Stimulated activated CD4-positive, alpha-beta T cell treated with anti-CD3 and anti-CD28 coated beads, Interleukin-2, amount 100 ng/mL, for 4 hours (primary cell): ENCODE measurements around the gene PPM1G.

ENCODE experiments used
- DNase-seq: peaks from one replicate; pipeline ENCODE4 v3.0.0-alpha.2; 2020; ENCODE audit warnings: low read depth

Gene PPM1G

DNA sequence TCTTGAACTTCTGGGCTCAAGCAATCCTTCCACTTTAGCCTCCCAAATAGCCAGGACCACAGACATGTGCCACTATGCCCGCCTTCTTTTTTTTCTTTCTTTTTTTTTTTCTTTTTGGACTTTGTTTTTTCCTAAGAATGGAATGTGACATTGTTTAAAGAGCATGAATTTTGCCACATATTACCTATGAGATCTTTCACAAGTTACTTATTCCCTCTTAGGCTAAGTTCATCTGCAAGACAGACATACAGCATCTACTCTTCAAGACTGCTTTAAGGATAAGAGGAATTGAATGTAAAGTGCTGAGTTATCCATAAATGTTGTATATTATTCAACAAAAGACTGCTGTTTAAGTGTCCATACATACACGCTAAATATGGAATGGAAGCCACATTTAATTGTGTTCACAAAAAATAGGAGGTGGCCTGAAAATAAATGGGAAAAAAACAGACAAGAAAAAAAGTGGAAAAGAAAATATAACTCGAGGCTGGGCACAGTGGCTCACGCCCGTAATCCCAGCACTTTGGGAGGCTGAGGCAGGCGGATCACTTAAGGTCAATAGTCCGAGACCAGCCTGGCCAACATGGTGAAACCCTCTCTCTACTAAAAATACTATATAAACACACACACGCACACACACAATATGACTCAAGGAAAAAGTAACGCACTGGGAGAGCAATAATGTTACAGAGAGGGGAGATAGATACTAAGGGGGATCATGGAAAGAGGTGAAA lies 3.2 kb upstream of the PPM1G start:
- no peak for DNase-seq

DNA sequence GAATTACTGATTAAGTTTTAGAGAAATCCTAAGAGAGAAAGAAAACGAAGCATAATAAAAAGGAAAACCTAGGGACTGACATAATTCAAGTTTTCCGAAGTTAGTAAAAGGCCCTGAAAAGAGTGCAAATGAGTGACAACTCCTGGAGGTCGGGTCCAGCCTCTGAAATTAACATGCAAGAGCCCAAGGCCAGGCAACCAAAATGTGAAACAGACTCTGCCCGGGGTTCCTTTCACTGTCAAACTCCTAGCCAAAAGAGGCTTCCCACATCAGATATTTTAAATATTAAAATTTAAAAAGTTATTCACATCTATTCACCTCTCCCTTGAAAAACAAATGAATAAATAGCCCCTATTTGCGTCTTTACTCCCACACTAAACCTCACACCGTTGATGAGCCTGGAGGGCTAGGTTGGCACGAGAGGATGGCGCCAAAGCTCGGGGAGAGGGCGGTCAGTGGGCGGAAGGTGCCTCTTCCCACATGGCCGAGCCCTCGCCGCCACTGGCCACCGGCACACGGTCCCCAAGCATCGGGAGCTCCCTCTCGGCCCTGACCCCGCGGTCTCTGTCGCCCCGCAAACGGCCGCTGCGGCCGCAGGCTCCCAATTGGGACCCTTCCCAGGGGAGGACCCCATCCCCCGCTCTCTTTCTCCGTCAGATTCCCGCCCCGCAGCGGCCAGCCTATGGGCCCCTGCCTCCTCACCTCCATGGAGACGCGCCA lies 630 bp downstream of the PPM1G start:
- DNase-seq, result no peak

GRCh38 chr2:27407798-27408491 lies 1.4 kb downstream of the PPM1G start:
- DNase-seq, result no peak

DNA sequence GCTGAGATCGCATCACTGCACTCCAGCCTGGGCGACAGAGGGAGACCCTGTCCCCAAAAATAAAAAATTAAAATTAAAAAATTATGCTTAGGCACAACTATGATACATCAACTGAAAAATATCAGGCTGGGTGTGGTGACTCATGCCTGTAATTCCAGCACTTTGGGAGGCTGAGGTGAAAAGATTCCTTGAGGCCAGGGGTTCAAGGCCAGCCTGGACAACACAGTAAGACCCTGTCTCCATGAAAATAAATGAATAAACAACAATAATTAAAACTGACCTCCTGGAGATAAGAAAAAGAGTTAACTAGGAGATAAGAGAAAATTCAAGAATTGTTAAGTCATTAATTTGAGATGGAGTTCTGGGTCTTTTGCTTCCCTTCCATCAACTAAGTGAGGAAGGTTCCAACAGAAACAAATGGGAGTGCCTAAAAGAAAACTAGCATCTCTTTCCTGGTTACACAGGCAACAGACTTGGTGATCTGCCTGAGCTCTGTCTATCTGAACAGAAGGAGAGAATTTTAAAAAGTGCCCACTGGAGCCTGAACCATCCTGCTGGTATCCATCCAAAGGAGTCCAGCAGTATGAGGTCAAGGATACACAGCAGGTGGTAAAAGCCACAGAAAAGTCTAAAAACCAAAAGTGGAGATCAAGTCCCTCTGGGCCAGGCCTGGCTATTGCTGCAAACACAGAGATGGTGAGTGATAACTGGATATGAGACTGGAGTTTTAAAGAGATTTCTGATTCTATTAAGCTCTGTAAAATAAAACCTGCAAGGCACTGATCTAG lies 8.8 kb downstream of the PPM1G start:
- no peak for DNase-seq

- no peak for DNase-seq
Observed at GRCh38 chr2:27398962-27399361, 10.4 kb downstream of the PPM1G start.

- no peak for DNase-seq
Observed at GRCh38 chr2:27393225-27393624, 16.2 kb downstream of the PPM1G start.

DNA sequence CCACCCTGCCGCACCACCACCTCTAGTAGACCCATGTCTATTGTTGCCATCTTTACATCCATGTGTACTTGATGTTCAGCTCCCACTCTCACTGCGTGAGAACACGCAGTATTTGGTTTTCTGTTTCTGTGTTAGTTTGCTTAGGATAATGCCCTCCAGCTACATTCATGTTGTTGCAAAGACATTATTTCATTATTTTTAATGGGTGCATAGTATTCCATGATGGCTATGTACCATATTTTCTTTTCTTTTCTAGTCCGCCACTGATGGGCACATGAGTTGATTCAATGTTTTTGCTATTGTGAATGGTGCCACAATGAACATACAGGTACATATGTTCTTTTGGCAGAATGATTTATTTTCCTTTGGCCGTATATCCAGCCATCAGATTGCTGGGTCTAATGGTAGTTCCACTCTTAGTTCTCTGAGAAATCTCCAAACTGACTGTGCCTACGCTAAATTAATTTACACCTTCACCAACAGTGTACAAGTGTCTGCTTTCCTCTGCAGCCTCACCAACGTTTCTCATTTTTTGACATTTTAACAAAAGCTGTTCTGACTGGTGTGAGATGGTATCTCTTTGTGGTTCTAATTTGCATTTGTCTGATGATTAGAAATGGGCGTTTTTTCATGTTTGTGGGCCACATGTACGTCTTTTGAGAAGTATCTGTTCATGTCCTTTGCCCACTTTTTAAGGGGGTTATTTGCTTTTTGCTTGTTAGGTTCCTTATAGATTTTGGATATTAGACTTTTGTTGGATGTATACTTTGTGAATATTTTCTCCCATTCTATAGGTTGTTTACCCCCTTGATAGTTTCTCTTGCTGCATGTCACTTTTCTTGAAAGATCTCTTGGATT lies 18.3 kb downstream of the PPM1G start:
- no peak for DNase-seq

GRCh38 chr2:27381577-27382181 lies 27.7 kb downstream of the PPM1G start:
- DNase-seq, result no peak

GRCh38 chr2:27380626-27381545 lies 28.5 kb downstream of the PPM1G start, which contains the start of gene ZNF513:
ZNF513 (minus strand) TSS chr2:27380734; CDS start chr2:27380526, 208 bp downstream.
- peak; percentile 81 for DNase-seq

GRCh38 chr2:27379836-27380625 lies 29.4 kb downstream of the PPM1G start:
- DNase-seq, result no peak

DNA sequence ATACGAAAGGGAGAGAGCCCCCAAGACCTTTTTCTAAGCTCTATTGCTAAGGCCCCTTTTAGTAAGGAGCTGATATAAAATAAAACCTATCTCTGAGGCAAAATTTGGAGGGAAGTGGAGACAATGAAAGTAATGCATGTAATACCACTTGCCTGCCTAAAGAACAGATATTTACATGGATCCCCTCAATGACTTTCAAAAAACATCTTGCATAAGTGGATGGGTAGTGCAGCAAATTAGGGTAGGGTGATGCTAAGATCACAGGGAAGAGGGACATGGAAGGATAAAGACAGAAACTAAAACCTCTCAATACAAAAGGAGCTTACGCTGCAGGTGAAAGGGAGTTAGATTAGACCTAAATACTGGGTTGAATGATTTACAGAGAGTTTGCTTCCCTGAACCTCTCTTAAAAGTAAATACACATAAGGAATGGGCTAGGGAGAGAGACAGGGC lies 30.0 kb downstream of the PPM1G start:
- DNase-seq, result no peak

DNA sequence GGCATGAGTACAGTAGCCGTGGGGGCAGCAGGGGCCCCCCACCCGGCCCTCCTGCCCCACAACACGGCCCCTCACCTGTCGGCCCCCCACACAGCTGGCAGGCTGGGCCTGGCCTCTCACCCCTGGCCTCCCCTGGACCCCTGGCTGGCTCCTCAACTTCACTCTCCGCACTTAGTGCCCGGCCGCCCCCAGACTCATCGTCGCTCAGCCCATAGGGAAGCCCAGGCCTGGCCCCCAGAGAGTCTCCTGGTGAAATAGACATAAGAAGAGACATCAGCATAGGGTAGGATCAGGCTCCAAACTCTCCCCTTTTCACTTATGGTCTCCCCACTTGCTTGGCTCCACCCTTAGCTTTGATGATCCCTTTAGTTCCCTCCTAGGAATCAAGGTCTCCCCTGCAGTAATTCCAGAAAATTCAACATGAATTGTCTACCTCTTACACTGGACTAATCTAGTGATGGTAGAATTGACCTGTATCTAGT lies 30.5 kb downstream of the PPM1G start:
- no peak for DNase-seq

GRCh38 chr2:27378096-27378808 lies 31.1 kb downstream of the PPM1G start:
- DNase-seq, result no peak

- no peak for DNase-seq
Observed at GRCh38 chr2:27377618-27378095, 31.7 kb downstream of the PPM1G start.

GRCh38 chr2:27376866-27377617 lies 32.3 kb downstream of the PPM1G start:
- DNase-seq, result no peak

- DNase-seq, result no peak
Observed at GRCh38 chr2:27376151-27376865, 33.1 kb downstream of the PPM1G start.
